SU-DHL-6 (cell line): ENCODE results near the gene DAP3.
"Not testable (repeated sequence)": the region's sequence is repeated elsewhere in the genome, so short reads cannot be mapped to it uniquely, and the experiment has no call there.

Experiments
- EZH2phosphoT487 ChIP-seq: fragments of 200-600 bp; sonication (generic), shearing (Covaris generic); conservative IDR thresholded peaks from 2 replicates; pipeline ENCODE4 v1.6.1; 2018; ENCODE audit warnings: mild to moderate bottlenecking, antibody characterized with exemption, low read length, moderate library complexity, mixed read lengths
- TF ChIP-seq, protein P1 (sequence below): fragments of 200-600 bp; sonication (generic); IDR thresholded peaks from one replicate; pipeline ENCODE4 v1.5.1; 2017; ENCODE audit warnings: antibody characterized with exemption, mild to moderate bottlenecking, low read length, moderate library complexity; ENCODE audit not compliant: insufficient read depth, poor library complexity, severe bottlenecking

DNA sequence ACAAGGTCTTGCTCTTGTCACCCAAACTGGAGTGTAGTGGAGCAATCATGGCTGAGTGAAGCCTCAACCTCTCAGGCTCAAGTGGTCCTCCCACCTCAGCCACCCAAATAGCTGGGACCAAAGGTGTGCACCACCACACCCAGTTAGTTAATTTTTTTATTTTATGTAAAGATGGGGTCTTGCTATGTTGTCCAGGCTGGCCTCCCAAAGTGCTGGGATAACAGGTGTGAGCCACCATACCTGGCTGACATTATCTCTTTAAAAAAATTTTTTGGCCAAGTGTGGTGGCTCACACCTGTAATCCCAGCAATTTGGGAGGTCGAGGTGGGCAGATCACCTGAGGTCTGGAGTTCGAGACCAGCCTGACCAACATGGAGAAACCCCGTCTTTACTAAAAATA is 70.1 kb downstream of the DAP3 start:
- TF ChIP-seq, protein P1, sequence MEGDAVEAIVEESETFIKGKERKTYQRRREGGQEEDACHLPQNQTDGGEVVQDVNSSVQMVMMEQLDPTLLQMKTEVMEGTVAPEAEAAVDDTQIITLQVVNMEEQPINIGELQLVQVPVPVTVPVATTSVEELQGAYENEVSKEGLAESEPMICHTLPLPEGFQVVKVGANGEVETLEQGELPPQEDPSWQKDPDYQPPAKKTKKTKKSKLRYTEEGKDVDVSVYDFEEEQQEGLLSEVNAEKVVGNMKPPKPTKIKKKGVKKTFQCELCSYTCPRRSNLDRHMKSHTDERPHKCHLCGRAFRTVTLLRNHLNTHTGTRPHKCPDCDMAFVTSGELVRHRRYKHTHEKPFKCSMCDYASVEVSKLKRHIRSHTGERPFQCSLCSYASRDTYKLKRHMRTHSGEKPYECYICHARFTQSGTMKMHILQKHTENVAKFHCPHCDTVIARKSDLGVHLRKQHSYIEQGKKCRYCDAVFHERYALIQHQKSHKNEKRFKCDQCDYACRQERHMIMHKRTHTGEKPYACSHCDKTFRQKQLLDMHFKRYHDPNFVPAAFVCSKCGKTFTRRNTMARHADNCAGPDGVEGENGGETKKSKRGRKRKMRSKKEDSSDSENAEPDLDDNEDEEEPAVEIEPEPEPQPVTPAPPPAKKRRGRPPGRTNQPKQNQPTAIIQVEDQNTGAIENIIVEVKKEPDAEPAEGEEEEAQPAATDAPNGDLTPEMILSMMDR = not testable (repeated sequence)
- not testable (repeated sequence) for TF ChIP-seq EZH2phosphoT487
